H9 (cell line): ENCODE measurements around the gene SPRY2. TPM values are rescaled to one million over a fixed set of nuclear protein-coding genes. Genes with fewer than 3 reads are reported as not detected.

ENCODE experiments used
- DNase-seq: peaks from one replicate; pipeline ENCODE4 v3.0.0-alpha.2; 2017
- H2AFZ ChIP-seq: one replicate; pipeline ENCODE4 v1.6.1; 2013; ENCODE audit warnings: mild to moderate bottlenecking, low read length, control low read depth, moderate library complexity
- H2AK5ac ChIP-seq: 2 replicates; pipeline ENCODE4 v1.6.1; 2013; ENCODE audit warnings: low read length, control low read depth, mixed read lengths; ENCODE audit not compliant: insufficient read length
- H2BK120ac ChIP-seq: one replicate; pipeline ENCODE4 v1.6.1; 2013; ENCODE audit warnings: low read depth, mild to moderate bottlenecking, low read length, control low read depth, inconsistent platforms; ENCODE audit not compliant: poor library complexity, severe bottlenecking
- H2BK12ac ChIP-seq: 2 replicates; pipeline ENCODE4 v1.6.1; 2013; ENCODE audit warnings: low read length, control low read depth, mixed read lengths, low read depth; ENCODE audit not compliant: insufficient read length
- H2BK15ac ChIP-seq: 2 replicates; pipeline ENCODE4 v1.6.1; 2013; ENCODE audit warnings: low read depth, low read length, control low read depth
- H2BK20ac ChIP-seq: one replicate; pipeline ENCODE4 v1.6.1; 2013; ENCODE audit warnings: low read depth, mild to moderate bottlenecking, low read length, control low read depth, inconsistent platforms; ENCODE audit not compliant: poor library complexity, severe bottlenecking
- H2BK5ac ChIP-seq: 2 replicates; pipeline ENCODE4 v1.6.1; 2013; ENCODE audit warnings: low read length, control low read depth, mixed read lengths; ENCODE audit not compliant: insufficient read length
- H3K14ac ChIP-seq: 2 replicates; pipeline ENCODE4 v1.6.1; 2013; ENCODE audit warnings: low read length, control low read depth; ENCODE audit not compliant: insufficient read depth
- H3K18ac ChIP-seq: 2 replicates; pipeline ENCODE4 v1.6.1; 2013; ENCODE audit warnings: low read depth, mild to moderate bottlenecking, mixed read lengths, low read length, control low read depth; ENCODE audit not compliant: insufficient read length
- H3K23ac ChIP-seq: 2 replicates; pipeline ENCODE4 v1.6.1; 2013; ENCODE audit warnings: low read length, control low read depth, mixed read lengths, low read depth; ENCODE audit not compliant: insufficient read length
- H3K23me2 ChIP-seq: 2 replicates; pipeline ENCODE4 v1.6.1; 2013; ENCODE audit warnings: low read depth, mild to moderate bottlenecking, mixed read lengths, low read length, control low read depth; ENCODE audit not compliant: insufficient read length, poor library complexity, severe bottlenecking
- H3K27ac ChIP-seq: 2 replicates; pipeline ENCODE4 v1.5.1; 2013; ENCODE audit warnings: low read length, control low read depth, mixed read lengths, low read depth; ENCODE audit not compliant: insufficient read length
- H3K27me3 ChIP-seq: 2 replicates; pipeline ENCODE4 v1.6.1; 2013; ENCODE audit warnings: low read length, control low read depth, inconsistent platforms; ENCODE audit not compliant: insufficient read depth
- H3K4ac ChIP-seq: 2 replicates; pipeline ENCODE4 v1.6.1; 2013; ENCODE audit warnings: low read depth, mild to moderate bottlenecking, control low read depth, inconsistent platforms, low read length, moderate library complexity
- H3K4me1 ChIP-seq: 2 replicates; pipeline ENCODE4 v1.6.1; 2013; ENCODE audit warnings: low read length, control low read depth, inconsistent platforms; ENCODE audit not compliant: insufficient read depth
- H3K4me2 ChIP-seq: 2 replicates; pipeline ENCODE4 v1.6.1; 2013; ENCODE audit warnings: low read length, control low read depth, mixed read lengths; ENCODE audit not compliant: insufficient read length, insufficient read depth
- H3K56ac ChIP-seq: 2 replicates; pipeline ENCODE4 v1.6.1; 2013; ENCODE audit warnings: low read depth, mild to moderate bottlenecking, mixed read lengths, low read length, control low read depth; ENCODE audit not compliant: insufficient read length
- H3K79me1 ChIP-seq: 2 replicates; pipeline ENCODE4 v1.6.1; 2013; ENCODE audit warnings: low read depth, mild to moderate bottlenecking, moderate library complexity, low read length, control low read depth, inconsistent platforms; ENCODE audit not compliant: insufficient read depth, poor library complexity, severe bottlenecking
- H3K79me2 ChIP-seq: 2 replicates; pipeline ENCODE4 v1.6.1; 2013; ENCODE audit warnings: low read length, control low read depth, inconsistent platforms; ENCODE audit not compliant: insufficient read depth
- H3K9ac ChIP-seq: 2 replicates; pipeline ENCODE4 v1.6.1; 2013; ENCODE audit warnings: low read length, control low read depth, mixed read lengths; ENCODE audit not compliant: insufficient read length; ENCODE audit errors: extremely low read depth
- H3K9me3 ChIP-seq: one replicate; pipeline ENCODE4 v1.6.1; 2013; ENCODE audit warnings: low read depth, low read length, inconsistent platforms; ENCODE audit not compliant: control insufficient read depth
- H3T11ph ChIP-seq: one replicate; pipeline ENCODE4 v1.6.1; 2013; ENCODE audit warnings: mild to moderate bottlenecking, low read length, control low read depth, inconsistent platforms
- H4K20me1 ChIP-seq: one replicate; pipeline ENCODE4 v1.6.1; 2013; ENCODE audit not compliant: control insufficient read depth, insufficient read length, insufficient read depth
- H4K5ac ChIP-seq: 2 replicates; pipeline ENCODE4 v1.6.1; 2013; ENCODE audit warnings: low read depth, mild to moderate bottlenecking, mixed read lengths, low read length, control low read depth; ENCODE audit not compliant: insufficient read length
- H4K8ac ChIP-seq: replicated peaks from 2 replicates; pipeline ENCODE4 v1.6.1; 2013; ENCODE audit warnings: low read length, control low read depth, mixed read lengths, low read depth; ENCODE audit not compliant: insufficient read length
- H4K91ac ChIP-seq: 2 replicates; pipeline ENCODE4 v1.6.1; 2013; ENCODE audit warnings: low read depth, mild to moderate bottlenecking, moderate library complexity, mixed read lengths, low read length, control low read depth; ENCODE audit not compliant: insufficient read length
- H3K27ac Mint-ChIP-seq, 3 experiments: 2 replicates in 2 of 3; 3 replicates in 1 of 3; pipeline ENCODE4 v1.8.0; 2020 to 2021; ENCODE audit warnings: mixed read lengths in 3 of 3, mild to moderate bottlenecking in 1 of 3, moderate library complexity in 1 of 3
- H3K27me3 Mint-ChIP-seq: 2 replicates; pipeline ENCODE4 v1.8.0; 2021; ENCODE audit warnings: low read depth, mild to moderate bottlenecking, moderate library complexity, mixed read lengths
- H3K36me3 Mint-ChIP-seq, 3 experiments: 2 replicates in 2 of 3; 3 replicates in 1 of 3; pipeline ENCODE4 v1.8.0; 2020 to 2021; ENCODE audit warnings: low read depth in 3 of 3, mixed read lengths in 3 of 3; ENCODE audit not compliant: insufficient read depth in 1 of 3
- H3K4me1 Mint-ChIP-seq, 2 experiments: 2 replicates each; pipeline ENCODE4 v1.8.0; 2020; ENCODE audit warnings: mixed read lengths in 2 of 2
- H3K4me3 Mint-ChIP-seq, 2 experiments: 2 replicates in 1 of 2; 3 replicates in 1 of 2; pipeline ENCODE4 v1.8.0; 2020 to 2021; ENCODE audit warnings: mild to moderate bottlenecking in 2 of 2, mixed read lengths in 2 of 2, moderate library complexity in 1 of 2
- H3K9me3 Mint-ChIP-seq, 2 experiments: 2 replicates in 1 of 2; 3 replicates in 1 of 2; pipeline ENCODE4 v1.8.0; 2020; ENCODE audit warnings: mild to moderate bottlenecking in 2 of 2, mixed read lengths in 2 of 2, moderate library complexity in 1 of 2
- WGBS: extraction: QIAGEN DNeasy Blood & Tissue Kit; methylation state at CpG from one replicate; pipeline ENCODE4 v1.1.7; 2013; ENCODE audit warnings: missing lambda C conversion rate, low lambda C conversion rate, mixed read lengths; ENCODE audit not compliant: insufficient read length; ENCODE audit errors: extremely low coverage; 5-methylcytosine and 5-hydroxymethylcytosine counted together
- total RNA-seq: library from RNA; stranded (reverse); gene quantifications from 2 replicates; pipeline ENCODE4 v1.2.1, GENCODE V29; 2021
- TF ChIP-seq, protein P1 (sequence below): fragments of 200-600 bp; sonication (generic); conservative IDR thresholded peaks from 3 replicates; pipeline ENCODE4 v1.8.0; 2021; ENCODE audit warnings: antibody characterized with exemption, mild to moderate bottlenecking

Gene SPRY2
- total RNA-seq, 1 experiment from 2014 or later, result 56.4 TPM

DNA sequence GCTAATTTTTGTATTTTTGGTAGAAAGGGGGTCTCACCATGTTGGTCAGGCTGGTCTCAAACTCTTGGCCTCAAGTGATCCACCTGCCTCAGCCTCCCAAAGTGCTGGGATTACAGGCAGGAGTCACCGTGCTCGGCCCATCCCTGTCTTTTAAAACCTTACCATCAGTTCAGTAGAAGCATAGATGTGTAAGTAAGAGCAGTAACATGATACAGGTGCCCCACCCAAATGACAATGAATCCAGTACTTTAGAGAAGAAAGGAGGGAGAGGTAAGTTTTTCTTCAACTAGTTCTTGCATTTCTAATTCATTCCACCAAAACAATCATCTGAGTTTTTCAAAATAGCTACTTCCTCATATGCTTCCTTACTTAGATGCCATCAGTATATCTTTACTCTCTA is 21.9 kb downstream of the SPRY2 start:
- no CpG with 5 or more reads among the region's 2 CpGs for WGBS
- H2BK120ac ChIP-seq, result no peak overlapping the region
- no peak overlapping the region for H3K27ac ChIP-seq
- no peaks in the 10 kb centered on the region for H4K20me1 ChIP-seq
- no peak overlapping the region for H4K5ac ChIP-seq
- H3K18ac ChIP-seq, result no peak overlapping the region
- H2BK12ac ChIP-seq, result no peak overlapping the region
- Mint-ChIP-seq H3K4me1 (peaks cover 0 to 3% of the 10 kb centered on the region in 2 experiments; a peak in 1 of 4 replicates), H3K27me3 (no peaks in the 10 kb centered on the region), H3K27ac (no peak overlapping the region), H3K4me3 (no peak overlapping the region), H3K9me3 (no peaks in the 10 kb centered on the region), H3K36me3 (peaks cover 0 to 10% (median 2%) of the 10 kb centered on the region in 3 experiments; a peak in 4 of 7 replicates)
- H3K4ac ChIP-seq, result no peak overlapping the region
- H2BK15ac ChIP-seq, result no peak overlapping the region
- no peaks in the 10 kb centered on the region for H3K23me2 ChIP-seq
- no peaks in the 10 kb centered on the region for H3K27me3 ChIP-seq
- no peak overlapping the region for H2AK5ac ChIP-seq
- TF ChIP-seq, protein P1, sequence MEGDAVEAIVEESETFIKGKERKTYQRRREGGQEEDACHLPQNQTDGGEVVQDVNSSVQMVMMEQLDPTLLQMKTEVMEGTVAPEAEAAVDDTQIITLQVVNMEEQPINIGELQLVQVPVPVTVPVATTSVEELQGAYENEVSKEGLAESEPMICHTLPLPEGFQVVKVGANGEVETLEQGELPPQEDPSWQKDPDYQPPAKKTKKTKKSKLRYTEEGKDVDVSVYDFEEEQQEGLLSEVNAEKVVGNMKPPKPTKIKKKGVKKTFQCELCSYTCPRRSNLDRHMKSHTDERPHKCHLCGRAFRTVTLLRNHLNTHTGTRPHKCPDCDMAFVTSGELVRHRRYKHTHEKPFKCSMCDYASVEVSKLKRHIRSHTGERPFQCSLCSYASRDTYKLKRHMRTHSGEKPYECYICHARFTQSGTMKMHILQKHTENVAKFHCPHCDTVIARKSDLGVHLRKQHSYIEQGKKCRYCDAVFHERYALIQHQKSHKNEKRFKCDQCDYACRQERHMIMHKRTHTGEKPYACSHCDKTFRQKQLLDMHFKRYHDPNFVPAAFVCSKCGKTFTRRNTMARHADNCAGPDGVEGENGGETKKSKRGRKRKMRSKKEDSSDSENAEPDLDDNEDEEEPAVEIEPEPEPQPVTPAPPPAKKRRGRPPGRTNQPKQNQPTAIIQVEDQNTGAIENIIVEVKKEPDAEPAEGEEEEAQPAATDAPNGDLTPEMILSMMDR, result no peak
- H2BK5ac ChIP-seq, result no peak overlapping the region
- H3K9me3 ChIP-seq, result no peaks in the 10 kb centered on the region
- H4K8ac ChIP-seq, result no peak overlapping the region
- no peaks in the 10 kb centered on the region for H3K4me1 ChIP-seq
- H4K91ac ChIP-seq, result no peak overlapping the region
- no peak overlapping the region for H3K56ac ChIP-seq
- H3K14ac ChIP-seq, result no peak overlapping the region
- H2BK20ac ChIP-seq, result no peak overlapping the region
- H3K23ac ChIP-seq, result no peak overlapping the region
- H3K79me1 ChIP-seq, result no peaks in the 10 kb centered on the region
- H3K9ac ChIP-seq, result no peak overlapping the region
- no peak for DNase-seq
- H3K4me2 ChIP-seq, result no peak overlapping the region
- no peak overlapping the region for H3T11ph ChIP-seq
- H3K79me2 ChIP-seq, result no peaks in the 10 kb centered on the region
- no peak overlapping the region for H2AFZ ChIP-seq
